ENCODE measurements around the gene RFX1. TPM values are rescaled to one million over a fixed set of nuclear protein-coding genes. Genes with fewer than 3 reads are reported as not detected.

RFX1 gene
- total RNA-seq, 2 experiments from 2014 or later: 4.4 to 17.4 TPM

GRCh38 chr19:13938301-13939064, 67.6 kb downstream of the RFX1 start, which contains the start of gene PODNL1:
Gene PODNL1, minus strand, starts transcription at chr19:13938417. Its CDS starts 236 bp downstream, at chr19:13938181.
- TF ChIP-seq CTCF (conservative IDR thresholded peaks at IDR 0.05; ENCODE audit: low read length) (no peak), EZH2phosphoT487 (IDR thresholded peaks at IDR 0.05; ENCODE audit: borderline replicate concordance, low read depth, low read length) (no peak)
- BruUV-seq (replicated peaks): no TSS peak
- no peaks in the 10 kb centered on the region for H3K36me3 ChIP-seq (ENCODE audit: insufficient read depth, low read length)
- no peak within 1 kb of the TSS for H3K4me3 ChIP-seq (ENCODE audit: low read depth, low read length, poor library complexity, severe bottlenecking)
- H3K79me2 ChIP-seq (ENCODE audit: insufficient read depth, low read depth, low read length): no peaks in the 10 kb centered on the region
- H4K20me1 ChIP-seq (ENCODE audit: insufficient read depth, low read length): no peaks in the 10 kb centered on the region
- H3K4me1 ChIP-seq (ENCODE audit: insufficient read depth, low read length, poor library complexity, severe bottlenecking): no peaks in the 10 kb centered on the region
- intact Hi-C loops (cut with micrococcal nuclease; ENCODE audit: unreplicated experiment): no loop called here
- peaks cover 3% of the 10 kb centered on the region; the same call in 1 of the 2 replicates for H3K9me3 ChIP-seq (ENCODE audit: low read length)
- POLR2A ChIA-PET: interaction anchor here (0.6 kb wide), 2 partner anchors 8 to 44 kb away, joined by 3 to 8 read pairs; no protein-coding TSS in a partner anchor
- no peak within 1 kb of the TSS for H3K27ac ChIP-seq (ENCODE audit: low read depth, low read length, poor library complexity, severe bottlenecking)
- H3K9me2 ChIP-seq (ENCODE audit: insufficient read depth, low read length): no peaks in the 10 kb centered on the region
- no peak within 1 kb of the TSS for H3K4me2 ChIP-seq (ENCODE audit: low read length)
- CTCF ChIA-PET (ENCODE audit: unreplicated experiment): interaction anchor here (0.6 kb wide), 1 partner anchor 68 kb away, joined by 4 read pairs; the partner anchor contains the start of gene RFX1
- DNase-seq (ENCODE audit: low spot score): no peak
- no peak within 1 kb of the TSS for H2AFZ ChIP-seq (ENCODE audit: low read length)

- Histone ChIP-seq H3K4me2 (ENCODE audit: low read length) (no peak overlapping the region), H4K20me1 (ENCODE audit: insufficient read depth, low read length) (no peaks in the 10 kb centered on the region), H3K27ac (ENCODE audit: low read depth, low read length, poor library complexity, severe bottlenecking) (no peak overlapping the region), H3K4me3 (ENCODE audit: low read depth, low read length, poor library complexity, severe bottlenecking) (no peak overlapping the region), H3K79me2 (ENCODE audit: insufficient read depth, low read depth, low read length) (no peaks in the 10 kb centered on the region), H3K4me1 (ENCODE audit: insufficient read depth, low read length, poor library complexity, severe bottlenecking) (no peaks in the 10 kb centered on the region), H3K36me3 (ENCODE audit: insufficient read depth, low read length) (no peaks in the 10 kb centered on the region), H3K9me3 (ENCODE audit: low read length) (peaks cover 3% of the 10 kb centered on the region; the same call in 1 of the 2 replicates), H3K9me2 (ENCODE audit: insufficient read depth, low read length) (no peaks in the 10 kb centered on the region), H2AFZ (ENCODE audit: low read length) (no peak overlapping the region)
- intact Hi-C loops (cut with micrococcal nuclease; ENCODE audit: unreplicated experiment): no loop called here
- CTCF ChIA-PET (ENCODE audit: unreplicated experiment): interaction anchor here (0.6 kb wide), 1 partner anchor 68 kb away, joined by 4 read pairs; the partner anchor contains the start of gene RFX1
- no peak for TF ChIP-seq CTCF (conservative IDR thresholded peaks at IDR 0.05; ENCODE audit: low read length)
- no peak for TF ChIP-seq EZH2phosphoT487 (IDR thresholded peaks at IDR 0.05; ENCODE audit: borderline replicate concordance, low read depth, low read length)
- no TSS peak for BruUV-seq (replicated peaks)
- POLR2A ChIA-PET: interaction anchor here (0.6 kb wide), 1 partner anchor 9 kb away, joined by 3 read pairs; no protein-coding TSS in a partner anchor
- no peak for DNase-seq (ENCODE audit: low spot score)
Measured at GRCh38 chr19:13937479-13938300, 68.4 kb downstream of the RFX1 start.

Measured in OCI-LY7 (cell line).